ENCODE results near the gene MYLK4. TPM values are rescaled to one million over a fixed set of nuclear protein-coding genes. Genes with fewer than 3 reads are reported as not detected.

Gene MYLK4
- total and polyA plus RNA-seq, 2 of the 13 experiments (the other 11 are each of a cell fraction or from before 2014, with no cell fraction given), result 0.26 to 0.29 TPM

DNA sequence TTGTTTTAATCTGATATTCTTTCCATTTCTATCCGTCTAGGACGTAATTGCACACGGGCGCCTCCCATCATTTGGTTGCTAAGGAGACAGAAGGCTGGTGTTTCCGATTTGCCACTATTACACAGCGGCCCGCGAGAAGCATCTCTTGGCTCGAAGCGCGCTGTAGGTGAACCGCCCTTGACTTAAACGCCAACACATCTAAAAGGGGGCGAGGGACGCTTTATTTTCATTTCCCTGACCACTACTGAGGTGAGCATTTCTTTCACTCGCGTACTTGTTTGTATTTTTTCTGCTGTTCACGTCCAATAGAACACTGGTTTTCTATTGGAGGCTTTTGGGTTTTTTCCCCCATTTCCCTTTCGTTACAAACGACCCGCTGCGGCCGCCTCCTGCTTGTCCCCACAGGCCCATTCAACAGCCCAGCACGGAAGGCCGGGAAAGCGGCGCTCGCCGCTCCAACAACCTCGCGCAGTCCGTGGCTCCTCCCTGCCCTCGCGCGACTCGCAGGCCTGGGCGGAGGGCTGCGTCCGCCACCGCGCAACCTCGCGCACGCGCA is 14.0 kb upstream of the MYLK4 start (continued):
- TF ChIP-seq, protein P1, sequence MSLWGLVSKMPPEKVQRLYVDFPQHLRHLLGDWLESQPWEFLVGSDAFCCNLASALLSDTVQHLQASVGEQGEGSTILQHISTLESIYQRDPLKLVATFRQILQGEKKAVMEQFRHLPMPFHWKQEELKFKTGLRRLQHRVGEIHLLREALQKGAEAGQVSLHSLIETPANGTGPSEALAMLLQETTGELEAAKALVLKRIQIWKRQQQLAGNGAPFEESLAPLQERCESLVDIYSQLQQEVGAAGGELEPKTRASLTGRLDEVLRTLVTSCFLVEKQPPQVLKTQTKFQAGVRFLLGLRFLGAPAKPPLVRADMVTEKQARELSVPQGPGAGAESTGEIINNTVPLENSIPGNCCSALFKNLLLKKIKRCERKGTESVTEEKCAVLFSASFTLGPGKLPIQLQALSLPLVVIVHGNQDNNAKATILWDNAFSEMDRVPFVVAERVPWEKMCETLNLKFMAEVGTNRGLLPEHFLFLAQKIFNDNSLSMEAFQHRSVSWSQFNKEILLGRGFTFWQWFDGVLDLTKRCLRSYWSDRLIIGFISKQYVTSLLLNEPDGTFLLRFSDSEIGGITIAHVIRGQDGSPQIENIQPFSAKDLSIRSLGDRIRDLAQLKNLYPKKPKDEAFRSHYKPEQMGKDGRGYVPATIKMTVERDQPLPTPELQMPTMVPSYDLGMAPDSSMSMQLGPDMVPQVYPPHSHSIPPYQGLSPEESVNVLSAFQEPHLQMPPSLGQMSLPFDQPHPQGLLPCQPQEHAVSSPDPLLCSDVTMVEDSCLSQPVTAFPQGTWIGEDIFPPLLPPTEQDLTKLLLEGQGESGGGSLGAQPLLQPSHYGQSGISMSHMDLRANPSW (CRISPR knock-in tag; IDR thresholded peaks at IDR 0.05; ENCODE audit: borderline replicate concordance), result no peak; the same call in 1 of the 2 replicates
- TF ChIP-seq ZSCAN25 (CRISPR knock-in tag; IDR thresholded peaks at IDR 0.05) (peak; percentile 1; the same call in 1 of the 2 replicates), ZNF383 (CRISPR knock-in tag; IDR thresholded peaks at IDR 0.05; ENCODE audit: borderline replicate concordance) (no peak), FLYWCH1 (CRISPR knock-in tag; IDR thresholded peaks at IDR 0.05) (no peak), TGIF2 (CRISPR knock-in tag; IDR thresholded peaks at IDR 0.05) (0 out of 2 replicates have a peak, but pooled peaks have one; percentile 10), HNRNPLL (IDR thresholded peaks at IDR 0.05; ENCODE audit: low read depth, low read length, poor library complexity, severe bottlenecking) (no peak), SETDB1 (CRISPR knock-in tag; IDR thresholded peaks at IDR 0.05; ENCODE audit: borderline replicate concordance) (no peak), FIP1L1 (IDR thresholded peaks at IDR 0.05; ENCODE audit: borderline replicate concordance, insufficient read depth, low read depth, low read length) (no peak), SOX6 (IDR thresholded peaks at IDR 0.05) (no peak), SOX6 (CRISPR knock-in tag; IDR thresholded peaks at IDR 0.05) (peak; percentile 50), ZNF468 (CRISPR knock-in tag; IDR thresholded peaks at IDR 0.05) (no peak), RXRB (CRISPR knock-in tag; IDR thresholded peaks at IDR 0.05; ENCODE audit: borderline replicate concordance) (peak; percentile 19; the same call in 1 of the 2 replicates), ZFP82 (CRISPR knock-in tag; IDR thresholded peaks at IDR 0.05; ENCODE audit: borderline replicate concordance) (no peak; the same call in 1 of the 2 replicates), GABPA (IDR thresholded peaks at IDR 0.05; ENCODE audit: low read depth, low read length) (no peak), GABPA (CRISPR knock-in tag; IDR thresholded peaks at IDR 0.05; ENCODE audit: low read depth) (no peak), MIXL1 (CRISPR knock-in tag; IDR thresholded peaks at IDR 0.05) (no peak)
- TF ChIP-seq, protein P2, sequence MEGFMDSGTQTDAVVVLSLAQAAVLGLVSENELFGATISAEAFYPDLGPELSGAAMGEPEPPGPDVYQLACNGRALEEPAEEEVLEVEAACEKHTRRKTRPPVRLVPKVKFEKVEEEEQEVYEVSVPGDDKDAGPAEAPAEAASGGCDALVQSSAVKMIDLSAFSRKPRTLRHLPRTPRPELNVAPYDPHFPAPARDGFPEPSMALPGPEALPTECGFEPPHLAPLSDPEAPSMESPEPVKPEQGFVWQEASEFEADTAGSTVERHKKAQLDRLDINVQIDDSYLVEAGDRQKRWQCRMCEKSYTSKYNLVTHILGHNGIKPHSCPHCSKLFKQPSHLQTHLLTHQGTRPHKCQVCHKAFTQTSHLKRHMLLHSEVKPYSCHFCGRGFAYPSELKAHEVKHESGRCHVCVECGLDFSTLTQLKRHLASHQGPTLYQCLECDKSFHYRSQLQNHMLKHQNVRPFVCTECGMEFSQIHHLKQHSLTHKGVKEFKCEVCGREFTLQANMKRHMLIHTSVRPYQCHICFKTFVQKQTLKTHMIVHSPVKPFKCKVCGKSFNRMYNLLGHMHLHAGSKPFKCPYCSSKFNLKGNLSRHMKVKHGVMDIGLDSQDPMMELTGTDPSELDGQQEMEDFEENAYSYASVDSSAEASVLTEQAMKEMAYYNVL (CRISPR knock-in tag; IDR thresholded peaks at IDR 0.05; ENCODE audit: borderline replicate concordance), result no peak; the same call in 1 of the 2 replicates
- TF ChIP-seq, protein P3, sequence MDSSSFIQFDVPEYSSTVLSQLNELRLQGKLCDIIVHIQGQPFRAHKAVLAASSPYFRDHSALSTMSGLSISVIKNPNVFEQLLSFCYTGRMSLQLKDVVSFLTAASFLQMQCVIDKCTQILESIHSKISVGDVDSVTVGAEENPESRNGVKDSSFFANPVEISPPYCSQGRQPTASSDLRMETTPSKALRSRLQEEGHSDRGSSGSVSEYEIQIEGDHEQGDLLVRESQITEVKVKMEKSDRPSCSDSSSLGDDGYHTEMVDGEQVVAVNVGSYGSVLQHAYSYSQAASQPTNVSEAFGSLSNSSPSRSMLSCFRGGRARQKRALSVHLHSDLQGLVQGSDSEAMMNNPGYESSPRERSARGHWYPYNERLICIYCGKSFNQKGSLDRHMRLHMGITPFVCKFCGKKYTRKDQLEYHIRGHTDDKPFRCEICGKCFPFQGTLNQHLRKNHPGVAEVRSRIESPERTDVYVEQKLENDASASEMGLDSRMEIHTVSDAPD (CRISPR knock-in tag; IDR thresholded peaks at IDR 0.05), result 0 out of 2 replicates have a peak, but pooled peaks have one; percentile 2
- TF ChIP-seq, protein P4, sequence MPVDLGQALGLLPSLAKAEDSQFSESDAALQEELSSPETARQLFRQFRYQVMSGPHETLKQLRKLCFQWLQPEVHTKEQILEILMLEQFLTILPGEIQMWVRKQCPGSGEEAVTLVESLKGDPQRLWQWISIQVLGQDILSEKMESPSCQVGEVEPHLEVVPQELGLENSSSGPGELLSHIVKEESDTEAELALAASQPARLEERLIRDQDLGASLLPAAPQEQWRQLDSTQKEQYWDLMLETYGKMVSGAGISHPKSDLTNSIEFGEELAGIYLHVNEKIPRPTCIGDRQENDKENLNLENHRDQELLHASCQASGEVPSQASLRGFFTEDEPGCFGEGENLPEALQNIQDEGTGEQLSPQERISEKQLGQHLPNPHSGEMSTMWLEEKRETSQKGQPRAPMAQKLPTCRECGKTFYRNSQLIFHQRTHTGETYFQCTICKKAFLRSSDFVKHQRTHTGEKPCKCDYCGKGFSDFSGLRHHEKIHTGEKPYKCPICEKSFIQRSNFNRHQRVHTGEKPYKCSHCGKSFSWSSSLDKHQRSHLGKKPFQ (CRISPR knock-in tag; IDR thresholded peaks at IDR 0.05; ENCODE audit: insufficient replicate concordance), result peak; percentile 17
- TF ChIP-seq, protein P5, sequence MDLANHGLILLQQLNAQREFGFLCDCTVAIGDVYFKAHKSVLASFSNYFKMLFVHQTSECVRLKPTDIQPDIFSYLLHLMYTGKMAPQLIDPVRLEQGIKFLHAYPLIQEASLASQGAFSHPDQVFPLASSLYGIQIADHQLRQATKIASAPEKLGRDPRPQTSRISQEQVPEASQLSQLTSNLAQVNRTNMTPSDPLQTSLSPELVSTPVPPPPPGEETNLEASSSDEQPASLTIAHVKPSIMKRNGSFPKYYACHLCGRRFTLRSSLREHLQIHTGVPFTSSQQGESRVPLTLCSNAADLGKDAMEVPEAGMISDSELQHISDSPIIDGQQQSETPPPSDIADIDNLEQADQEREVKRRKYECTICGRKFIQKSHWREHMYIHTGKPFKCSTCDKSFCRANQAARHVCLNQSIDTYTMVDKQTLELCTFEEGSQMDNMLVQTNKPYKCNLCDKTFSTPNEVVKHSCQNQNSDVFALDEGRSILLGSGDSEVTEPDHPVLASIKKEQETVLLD (CRISPR knock-in tag; IDR thresholded peaks at IDR 0.05; ENCODE audit: low read depth), result no peak

All from HepG2 (cell line).